CD1c-positive myeloid dendritic cell (primary cell): Measurements from ENCODE around the gene GNB1L.

Experiments used
- DNase-seq: peaks from one replicate; pipeline ENCODE4 v3.0.0-alpha.2; 2016; ENCODE audit errors: extremely low spot score

Gene GNB1L

DNA sequence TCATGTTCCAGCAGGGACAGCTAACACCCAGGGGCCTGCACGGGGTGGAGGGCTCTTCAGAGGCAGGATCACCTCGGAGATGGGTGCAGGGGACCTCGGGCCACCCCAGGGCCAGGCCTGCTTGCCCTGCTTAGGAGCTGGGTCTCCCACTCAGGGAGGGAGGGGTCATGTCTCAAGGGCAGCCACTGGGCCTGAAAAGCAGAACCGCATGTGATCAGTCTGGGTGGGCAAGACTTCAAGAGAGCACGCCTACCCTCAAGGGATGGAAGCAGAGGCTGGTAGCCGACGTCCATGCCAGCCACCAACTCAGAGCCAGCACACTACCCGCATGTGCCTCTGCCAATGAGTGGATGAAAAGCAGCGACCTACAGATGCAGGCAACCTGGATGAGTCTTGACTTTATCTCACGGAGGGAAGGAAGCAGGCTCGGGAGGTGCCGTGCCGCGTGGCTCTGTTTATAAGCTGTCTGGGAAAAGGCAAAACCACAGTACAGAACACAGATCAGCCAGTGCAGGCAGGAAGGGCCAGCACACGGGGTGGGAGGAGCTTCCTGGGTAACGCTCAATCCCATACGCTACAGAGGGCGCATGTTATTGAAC is 78.1 kb downstream of the GNB1L start:
- DNase-seq: no peak

DNA sequence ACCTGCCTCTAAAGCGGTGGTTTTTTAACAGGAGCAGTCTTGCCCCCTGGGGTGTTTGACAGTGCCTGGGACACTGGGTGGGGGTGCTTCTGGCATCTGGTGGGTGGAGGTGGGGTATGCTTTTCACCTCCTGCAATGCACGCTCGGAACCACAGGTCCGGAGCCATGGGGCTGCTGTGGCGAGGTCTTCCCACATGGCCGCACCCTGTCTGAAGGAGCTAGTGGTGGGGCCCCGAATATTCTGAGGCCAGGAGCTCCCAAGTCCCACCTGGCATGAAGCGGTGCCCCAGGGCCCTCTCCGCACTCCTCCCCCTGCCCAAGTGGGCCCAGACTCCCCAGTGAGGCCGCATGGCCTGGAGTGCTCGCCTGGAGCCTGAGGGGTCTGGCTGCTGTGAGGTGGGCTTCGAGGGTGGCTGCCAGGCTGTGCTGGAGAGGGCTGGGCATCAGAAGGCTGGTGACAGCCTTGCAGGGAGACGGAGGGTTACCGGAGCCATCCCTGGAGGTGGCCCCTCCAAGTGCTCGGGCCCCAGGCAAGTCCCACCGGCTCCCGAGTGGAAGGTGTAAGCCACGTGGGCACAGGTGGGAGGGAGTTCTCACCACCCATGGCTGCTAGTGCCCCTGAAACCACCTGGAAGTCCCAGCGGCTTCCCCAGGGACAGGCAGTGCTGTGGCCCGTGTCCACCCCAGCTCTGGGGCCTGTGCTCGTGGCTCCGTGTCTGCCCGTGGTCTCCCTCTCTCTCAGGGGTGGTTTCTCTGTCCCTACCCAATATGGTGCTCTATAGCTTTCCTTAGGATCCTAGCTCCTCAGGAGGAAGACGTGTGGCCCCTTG is 79.0 kb downstream of the GNB1L start:
- DNase-seq: no peak

DNA sequence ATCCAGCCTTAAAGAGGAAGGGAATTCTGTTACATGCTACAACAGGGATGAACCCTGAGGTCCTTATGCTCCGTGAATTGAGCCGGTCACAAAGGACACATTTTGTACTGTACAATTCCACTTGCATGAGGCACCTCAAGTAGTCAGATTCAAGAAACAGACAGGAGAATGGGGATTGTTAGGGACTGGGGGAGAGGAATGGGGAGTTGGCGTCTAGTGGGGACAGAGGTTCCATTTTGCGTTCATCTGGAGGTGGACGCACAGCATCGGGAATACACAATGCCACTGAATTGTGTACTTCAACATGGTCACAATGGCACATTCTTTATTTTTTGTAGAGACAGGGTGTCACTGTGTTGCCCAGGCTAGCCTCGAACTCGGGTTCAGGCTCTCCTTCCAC is 80.0 kb downstream of the GNB1L start:
- no peak for DNase-seq

DNA sequence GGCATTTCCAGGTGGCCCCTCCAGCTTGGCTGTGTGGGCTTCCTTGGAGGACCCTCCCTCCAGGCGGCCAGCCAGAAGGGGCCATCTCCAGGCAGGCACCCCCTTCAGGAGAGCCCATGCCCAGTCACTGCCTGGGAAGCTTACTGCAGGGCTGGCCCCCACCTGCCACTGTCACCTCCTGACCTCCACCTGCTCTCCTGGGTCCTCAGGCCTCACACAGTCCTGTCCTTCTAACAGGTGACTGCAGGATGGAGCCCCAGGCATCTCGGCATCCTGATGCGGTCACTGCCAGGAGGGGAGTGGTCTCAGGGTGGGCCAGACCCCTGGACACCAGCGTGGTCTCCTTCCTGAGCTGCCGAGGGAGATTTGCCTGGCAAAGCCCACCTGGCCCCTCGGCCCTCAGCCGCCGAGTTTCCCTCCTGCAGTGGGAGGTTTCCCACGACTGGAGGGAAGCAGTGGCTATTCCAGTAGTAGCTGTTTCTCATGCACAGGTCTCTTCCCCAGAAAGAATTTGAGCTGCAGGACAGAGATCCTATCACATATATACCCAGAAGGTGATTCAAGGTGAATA is 81.1 kb downstream of the GNB1L start:
- DNase-seq: no peak

DNA sequence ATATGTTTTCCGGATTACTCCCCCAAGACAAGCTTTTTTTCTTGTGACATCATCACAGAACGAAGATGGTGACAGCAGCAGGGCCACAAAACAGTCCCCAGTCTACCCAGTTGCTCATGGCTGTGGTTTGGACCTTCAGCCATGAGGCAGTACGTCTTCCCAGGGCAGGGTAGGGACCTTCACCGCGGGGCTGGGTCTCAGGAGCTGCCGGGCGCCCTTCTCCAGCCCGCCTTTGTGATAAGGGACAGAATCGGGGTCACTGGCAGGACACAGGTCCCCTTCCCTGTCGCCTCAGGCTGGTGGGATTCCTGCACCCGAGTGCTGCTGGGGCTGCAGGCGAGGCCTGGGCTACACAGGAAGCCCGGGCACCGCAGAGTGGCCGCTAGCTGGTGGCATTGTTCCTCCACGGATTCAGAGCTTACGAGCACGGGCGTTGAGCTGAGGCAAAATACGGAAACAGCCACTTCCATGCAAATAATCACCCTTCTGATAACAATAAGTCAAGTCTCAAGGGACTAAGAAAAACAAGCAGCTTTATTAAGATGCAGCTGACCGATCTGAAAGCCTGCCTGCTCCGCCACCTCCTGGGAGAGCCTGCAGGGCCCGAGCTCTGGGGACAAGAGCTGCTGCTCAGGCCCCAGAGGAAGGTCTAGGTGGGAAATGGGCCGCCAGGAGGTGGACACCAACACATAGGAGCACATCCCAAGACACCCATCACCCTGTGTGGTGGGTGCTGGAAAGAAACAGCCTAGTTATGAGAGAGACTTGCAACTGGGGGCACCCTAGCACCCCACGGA is 81.8 kb downstream of the GNB1L start:
- DNase-seq: peak; percentile 33

DNA sequence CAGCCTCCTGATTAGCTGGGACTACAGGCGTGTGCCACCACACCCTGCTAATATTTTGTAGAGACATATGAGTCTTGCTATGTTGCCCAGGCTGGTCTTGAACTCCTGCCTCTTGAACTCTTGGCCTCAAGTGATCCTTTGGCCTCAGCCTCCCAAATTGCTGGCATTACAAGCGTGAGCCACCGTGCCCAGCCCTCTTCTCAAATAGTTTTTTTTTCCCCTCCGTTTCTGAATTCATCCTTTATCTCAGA is 82.3 kb downstream of the GNB1L start:
- DNase-seq: no peak

DNA sequence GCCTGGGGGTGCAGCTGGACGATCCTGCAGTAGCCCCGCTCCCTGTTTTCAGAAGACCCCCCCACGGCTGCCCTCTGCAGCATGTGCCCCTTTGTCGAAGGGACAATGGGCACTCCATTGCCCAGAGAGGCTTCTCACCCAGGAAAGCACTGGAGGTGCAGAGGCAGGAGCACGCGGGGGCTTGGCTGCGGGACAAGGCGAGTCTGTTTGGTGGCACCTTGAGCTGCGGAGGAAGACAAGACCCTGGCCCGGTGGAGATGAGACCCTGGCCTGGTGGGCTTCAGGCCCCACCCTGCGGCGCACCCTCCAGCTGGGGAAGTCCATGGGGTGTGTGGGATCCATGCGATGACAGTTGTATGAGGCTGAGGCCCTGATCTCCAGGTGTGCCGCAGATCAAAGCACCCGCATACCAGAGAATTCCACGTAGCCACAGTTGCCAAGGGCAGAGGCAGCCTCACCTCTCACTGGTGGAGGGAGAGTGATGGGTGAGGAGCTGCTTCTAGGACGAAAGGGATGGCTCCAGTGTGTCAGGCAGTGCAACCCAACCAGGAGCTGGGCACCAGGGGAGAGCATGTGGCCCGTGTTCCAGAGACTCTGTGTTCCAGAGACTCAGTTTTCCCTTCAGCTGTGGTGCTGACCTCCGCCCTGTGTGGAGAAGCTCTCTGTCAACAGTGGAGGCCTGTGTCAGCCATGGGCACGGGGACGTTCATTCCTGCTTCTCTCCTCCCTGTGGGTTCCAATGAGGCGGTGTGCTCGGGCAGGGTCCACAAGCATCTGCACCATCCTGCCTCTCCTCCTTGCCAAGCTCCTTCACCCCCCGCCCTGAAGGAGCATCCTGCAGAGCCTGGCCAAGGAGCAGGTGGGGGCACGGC is 84.1 kb downstream of the GNB1L start:
- no peak for DNase-seq

DNA sequence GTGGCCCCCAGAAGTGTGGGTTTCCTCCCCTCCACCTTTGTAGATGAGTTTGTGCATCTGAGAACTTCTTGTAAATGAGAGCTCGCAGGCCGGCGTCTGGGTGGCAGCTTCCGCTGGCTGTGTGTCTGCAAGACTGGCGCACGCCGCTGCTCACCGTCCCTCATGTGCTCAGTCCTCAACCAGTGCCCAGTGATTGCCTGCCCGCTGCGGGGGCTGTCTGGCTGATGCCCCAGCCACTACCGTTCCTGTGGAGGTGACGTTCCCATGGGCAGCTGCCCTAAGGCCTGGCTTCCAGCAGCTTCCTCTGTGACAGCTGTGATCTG is 85.3 kb downstream of the GNB1L start:
- no peak for DNase-seq

DNA sequence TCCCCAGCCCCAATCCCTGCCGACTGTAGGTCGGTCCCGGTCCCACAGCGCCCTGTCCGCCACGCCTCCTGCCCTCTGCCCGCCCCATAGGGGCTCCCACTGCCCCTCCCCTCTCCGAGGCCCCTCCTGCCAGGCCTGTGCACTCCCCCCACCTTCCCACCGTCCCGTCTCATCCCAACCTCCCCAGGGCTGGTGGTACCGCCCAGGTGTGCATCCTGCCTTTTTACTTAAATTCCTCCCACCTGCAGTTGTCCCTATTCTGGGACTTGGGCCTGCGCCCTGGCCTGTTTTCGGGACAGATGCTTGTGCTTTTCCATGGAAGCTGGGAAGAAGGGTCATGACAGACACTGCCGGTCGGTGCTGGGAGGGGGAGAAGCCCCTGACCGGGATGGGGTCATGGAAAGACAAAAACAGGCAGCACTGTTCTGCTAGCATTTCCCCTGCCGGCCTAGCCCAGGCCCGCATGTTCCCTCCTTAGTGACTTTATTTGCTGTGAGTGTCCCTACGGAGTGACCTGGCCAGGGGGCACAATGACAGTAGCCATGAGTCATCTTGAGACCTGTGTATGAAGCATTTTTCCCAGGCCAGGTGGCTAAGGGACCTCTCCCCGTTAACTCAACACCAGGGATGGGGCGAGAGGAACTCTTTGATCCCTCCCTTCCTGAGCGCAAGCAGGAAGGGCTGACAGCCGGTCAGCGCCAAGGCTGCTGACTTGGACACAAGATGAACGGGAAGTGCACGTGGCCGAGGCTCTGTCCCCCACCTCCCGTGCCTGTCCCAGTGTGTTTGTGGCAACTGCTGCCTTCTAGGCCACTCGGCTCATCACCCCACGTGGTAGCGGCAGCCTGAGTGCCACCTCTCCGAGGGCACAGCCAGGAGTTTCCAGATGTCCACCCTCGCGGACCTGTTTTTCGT is 87.0 kb downstream of the GNB1L start:
- peak; percentile 13 for DNase-seq

DNA sequence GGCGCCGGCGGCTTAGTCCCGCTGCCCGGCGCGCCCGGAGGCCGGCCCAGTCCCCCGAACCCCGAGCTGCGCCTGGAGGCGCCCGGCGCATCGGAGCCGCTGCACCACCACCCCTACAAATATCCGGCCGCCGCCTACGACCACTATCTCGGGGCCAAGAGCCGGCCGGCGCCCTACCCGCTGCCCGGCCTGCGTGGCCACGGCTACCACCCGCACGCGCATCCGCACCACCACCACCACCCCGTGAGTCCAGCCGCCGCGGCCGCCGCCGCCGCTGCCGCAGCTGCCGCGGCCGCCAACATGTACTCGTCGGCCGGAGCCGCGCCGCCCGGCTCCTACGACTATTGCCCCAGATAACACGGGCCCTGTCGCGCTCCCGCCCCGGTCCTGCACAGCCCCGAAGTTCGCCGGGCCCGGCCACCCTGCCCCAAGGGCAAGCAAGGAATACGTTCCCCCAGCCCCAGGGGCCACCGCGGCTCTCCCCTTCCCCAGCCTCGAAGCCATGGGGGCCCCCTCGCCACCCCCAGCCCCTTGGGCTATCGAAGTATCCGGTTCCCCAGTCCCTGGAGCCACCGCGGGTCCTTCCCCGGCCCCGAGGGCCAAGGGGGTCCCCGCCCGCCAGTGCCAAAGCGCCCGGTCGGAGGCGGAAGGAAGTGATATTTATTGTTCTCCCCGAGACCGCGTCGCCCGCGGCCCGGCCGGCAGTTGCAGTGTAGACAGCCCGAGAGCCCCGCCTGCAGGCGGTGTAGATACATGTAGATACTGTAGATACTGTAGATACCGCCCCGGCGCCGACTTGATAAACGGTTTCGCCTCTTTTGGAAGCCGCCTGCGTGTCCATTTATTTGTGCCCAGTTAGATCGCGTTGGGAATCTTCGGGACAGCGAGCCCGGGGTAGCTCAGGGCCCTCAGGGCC is 87.9 kb downstream of the GNB1L start:
- DNase-seq: peak; percentile 55

DNA sequence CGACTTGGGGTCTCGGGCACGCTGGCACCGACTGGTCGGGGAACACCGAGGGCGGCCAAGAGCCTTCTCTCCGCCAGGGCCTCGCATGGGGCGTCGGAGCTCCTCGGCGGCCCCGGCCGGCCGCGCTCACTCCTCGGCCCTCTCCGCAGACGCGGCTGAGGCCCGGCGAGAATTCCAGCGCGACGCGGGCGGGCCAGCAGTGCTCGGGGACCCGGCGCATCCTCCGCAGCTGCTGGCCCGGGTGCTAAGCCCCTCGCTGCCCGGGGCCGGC is 88.5 kb downstream of the GNB1L start:
- DNase-seq: no peak

DNA sequence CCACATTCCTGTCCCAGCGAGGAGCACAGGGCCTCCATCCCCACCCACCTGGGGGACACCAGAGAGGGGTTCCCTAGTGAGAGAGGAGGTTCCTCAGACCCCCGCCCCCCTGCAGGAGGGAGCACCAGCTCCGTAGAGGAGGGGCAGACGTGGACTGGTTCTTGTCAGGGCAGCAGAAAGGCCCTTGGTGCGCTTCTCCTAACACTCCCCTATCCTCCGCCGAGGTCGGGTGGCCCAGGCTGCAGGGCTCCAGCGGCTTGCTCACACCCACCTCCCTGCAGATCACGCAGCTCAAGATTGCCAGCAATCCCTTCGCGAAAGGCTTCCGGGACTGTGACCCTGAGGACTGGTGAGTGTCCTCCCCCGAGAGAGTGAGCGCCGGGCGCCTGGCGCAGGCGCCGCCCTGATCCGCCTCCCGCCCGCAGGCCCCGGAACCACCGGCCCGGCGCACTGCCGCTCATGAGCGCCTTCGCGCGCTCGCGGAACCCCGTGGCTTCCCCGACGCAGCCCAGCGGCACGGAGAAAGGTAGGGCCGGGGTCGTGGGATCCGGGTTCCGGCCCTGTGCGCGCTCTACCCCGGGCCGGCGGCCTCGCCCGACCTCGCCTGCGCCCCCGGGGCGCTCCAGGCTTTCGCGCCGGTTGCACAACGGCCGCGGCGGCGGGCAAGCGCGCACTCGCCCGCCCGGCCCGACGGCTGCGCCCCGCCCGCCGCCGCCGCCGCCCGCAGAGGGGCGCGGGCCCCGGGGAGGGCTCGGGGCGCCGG is 89.0 kb downstream of the GNB1L start:
- DNase-seq: peak; percentile 42

DNA sequence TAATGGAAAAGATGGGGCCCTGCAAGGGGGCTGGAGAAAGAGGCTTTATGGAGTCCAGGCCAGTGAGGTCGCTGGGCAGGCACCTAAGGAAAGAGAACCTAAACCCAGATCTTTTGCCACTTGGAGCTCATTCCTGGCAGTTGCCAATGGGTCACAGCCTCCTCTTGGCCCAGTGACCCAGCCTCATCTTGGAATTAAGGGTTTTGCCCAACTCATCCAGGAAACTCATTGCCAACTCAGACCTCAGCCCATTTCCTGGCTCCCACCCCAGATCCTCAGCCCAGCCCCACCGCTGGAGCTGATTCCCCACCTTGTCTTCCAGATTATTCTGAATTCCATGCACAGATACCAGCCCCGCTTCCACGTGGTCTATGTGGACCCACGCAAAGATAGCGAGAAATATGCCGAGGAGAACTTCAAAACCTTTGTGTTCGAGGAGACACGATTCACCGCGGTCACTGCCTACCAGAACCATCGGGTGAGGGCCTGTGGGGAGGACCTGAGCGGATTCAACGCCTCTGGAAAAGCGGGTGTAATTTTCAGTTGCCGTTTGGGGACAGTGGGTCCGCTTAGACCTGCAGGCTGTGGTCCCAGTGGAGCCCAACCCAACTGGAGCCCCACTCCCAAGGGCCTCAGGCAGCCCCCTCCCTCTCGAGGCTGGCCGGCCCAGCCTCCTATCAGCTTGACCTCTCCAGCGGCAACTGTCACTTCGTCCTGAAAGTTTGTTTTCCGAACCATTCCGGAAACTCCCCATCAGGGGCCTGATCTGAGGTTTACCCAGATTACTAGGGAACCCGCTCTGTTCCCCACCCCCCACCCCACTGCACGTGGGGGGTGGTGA is 89.8 kb downstream of the GNB1L start:
- DNase-seq: no peak

DNA sequence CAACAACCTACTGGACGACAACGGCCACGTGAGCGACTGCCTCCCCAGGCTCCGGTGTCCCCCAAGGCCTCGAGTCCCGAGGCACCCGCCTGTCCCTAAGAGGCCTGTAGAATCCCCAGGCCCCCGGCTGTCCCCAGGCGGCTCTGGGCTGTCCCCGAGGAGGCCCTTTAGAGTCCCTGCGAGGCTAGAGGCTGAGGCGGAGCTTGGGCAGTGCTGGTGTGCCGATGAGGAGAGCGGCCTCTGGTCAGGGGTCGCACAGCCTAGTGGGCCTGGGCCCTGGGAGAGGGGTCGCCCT is 90.4 kb downstream of the GNB1L start:
- DNase-seq: no peak

DNA sequence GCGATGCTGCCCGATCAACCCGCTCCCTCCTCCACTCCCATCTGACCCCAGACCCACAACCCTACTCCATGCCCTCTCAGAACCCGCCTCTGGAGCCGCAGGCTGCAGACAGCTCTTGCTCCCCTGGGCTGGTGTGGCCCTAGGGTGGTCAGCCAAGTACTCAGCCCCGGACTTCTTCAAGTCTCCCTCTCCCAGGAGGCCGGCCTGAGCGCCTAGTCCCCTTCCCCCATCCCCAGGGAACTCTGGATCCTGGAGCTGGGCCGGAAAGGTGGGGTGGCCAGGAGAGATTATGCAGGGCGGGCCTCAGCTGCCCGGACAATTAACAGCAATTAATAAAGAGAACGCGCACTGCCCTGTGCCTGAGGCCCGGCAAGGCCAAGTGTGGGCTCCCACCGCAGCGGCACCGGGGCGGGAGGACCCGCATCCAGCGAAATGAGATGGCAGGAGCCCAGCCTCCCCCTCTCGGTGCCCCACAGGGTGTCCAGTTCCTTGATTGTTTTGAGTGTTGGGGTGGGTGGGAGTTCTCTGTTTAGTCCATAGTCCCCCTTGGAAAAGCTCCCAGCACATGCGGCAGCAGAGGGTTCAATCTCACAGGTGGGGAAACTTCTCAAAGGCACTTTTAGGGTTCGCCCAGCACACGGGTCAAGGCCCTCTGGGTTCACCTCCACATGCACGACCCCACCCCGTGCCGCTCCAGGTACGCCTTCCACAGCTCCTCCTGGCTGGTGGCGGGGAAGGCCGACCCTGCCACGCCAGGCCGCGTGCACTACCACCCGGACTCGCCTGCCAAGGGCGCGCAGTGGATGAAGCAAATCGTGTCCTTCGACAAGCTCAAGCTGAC is 91.0 kb downstream of the GNB1L start:
- DNase-seq: no peak

DNA sequence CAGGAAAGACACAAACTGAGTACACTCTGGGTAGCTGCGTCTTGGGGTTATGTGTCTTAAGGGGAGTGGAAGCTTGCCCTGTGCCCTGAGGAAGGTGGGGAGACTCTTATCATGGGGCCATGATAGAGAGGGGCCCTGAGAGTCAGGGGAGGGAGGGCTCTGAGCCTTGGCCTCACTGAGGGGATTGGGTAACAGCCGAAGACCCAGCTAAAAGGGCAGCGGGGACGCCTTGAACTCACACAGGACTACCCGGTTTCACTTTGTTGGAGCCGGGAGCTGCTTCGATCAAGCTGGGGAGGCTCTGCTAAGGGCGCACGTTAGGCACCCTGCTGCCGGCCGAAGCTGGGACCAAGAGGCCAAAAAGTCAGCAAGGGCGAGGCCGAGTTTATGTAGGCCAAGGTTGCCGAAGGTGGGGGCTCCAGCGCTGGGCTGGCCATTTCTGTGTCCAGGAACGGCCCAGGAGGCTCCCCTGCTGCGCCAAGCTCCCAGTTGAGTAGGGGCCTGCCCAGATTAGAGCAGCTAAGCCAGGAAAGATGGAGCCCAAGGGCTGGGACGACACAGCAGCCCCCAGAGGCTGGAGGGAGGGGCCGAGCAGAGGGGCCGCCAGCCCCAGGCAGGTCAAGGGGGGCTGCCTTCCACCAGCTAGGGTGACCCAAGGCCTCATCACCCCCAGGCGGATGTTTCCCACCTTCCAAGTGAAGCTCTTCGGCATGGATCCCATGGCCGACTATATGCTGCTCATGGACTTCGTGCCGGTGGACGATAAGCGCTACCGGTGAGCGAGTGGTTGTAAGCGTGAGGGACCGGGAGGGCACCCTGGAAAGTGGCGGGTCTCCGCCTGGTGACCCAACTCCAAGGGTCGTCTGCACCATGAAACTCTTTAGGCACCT is 91.9 kb downstream of the GNB1L start:
- no peak for DNase-seq
